ENCODE data around the gene CCDC71L. TPM values are rescaled to one million over a fixed set of nuclear protein-coding genes. Genes with fewer than 3 reads are reported as not detected.

CCDC71L gene
- total RNA-seq, 4 donors from 2014 or later, result 43.5 to 318 (median 153) TPM

GRCh38 chr7:106611911-106612310 lies 49.0 kb downstream of the CCDC71L start:
- no peak for ATAC-seq (ENCODE audit: low FRiP score)
- TF ChIP-seq CTCF (IDR thresholded peaks at IDR 0.05), result no peak
- no peak for DNase-seq (ENCODE audit: low spot score)

- ATAC-seq (ENCODE audit: low FRiP score), result no peak
- no peak for TF ChIP-seq CTCF (IDR thresholded peaks at IDR 0.05)
- DNase-seq (ENCODE audit: low spot score), result no peak
These were observed 49.7 kb downstream of the CCDC71L start for GRCh38 chr7:106610996-106611886.

GRCh38 chr7:106609416-106609815 lies 51.5 kb downstream of the CCDC71L start:
- ATAC-seq (ENCODE audit: low FRiP score) (no peak), DNase-seq (ENCODE audit: low spot score) (no peak)
- no peak for TF ChIP-seq CTCF (IDR thresholded peaks at IDR 0.05)

GRCh38 chr7:106608661-106609060 lies 52.3 kb downstream of the CCDC71L start:
- no peak for ATAC-seq (ENCODE audit: low FRiP score)
- TF ChIP-seq CTCF (IDR thresholded peaks at IDR 0.05), result no peak
- no peak for DNase-seq (ENCODE audit: low spot score)

Other genes starting within 250 kb of the CCDC71L start
- 10 to 100 TPM in 1 of 4 donors, 1 to 10 TPM in 3; 4.5 to 15.6 (median 7.3) TPM for gene PIK3CG, start 204.1 kb upstream of the CCDC71L start, total RNA-seq